GM23338 (cell line): ENCODE measurements around the gene LEMD1. TPM values are rescaled to one million over a fixed set of nuclear protein-coding genes. Genes with fewer than 3 reads are reported as not detected.

Source experiments
- ATAC-seq: fragments of 200-7000 bp; cut with Tn5 transposase; 3 replicates; pipeline ENCODE4 v1.9.1; 2020
- DNase-seq: peaks from one replicate; pipeline ENCODE4 v3.0.0-alpha.2; 2015; ENCODE audit warnings: low spot score
- H2AFZ ChIP-seq: fragments of 200-600 bp; sonication (generic); 2 replicates; pipeline ENCODE4 v1.8.0; 2016; ENCODE audit warnings: antibody characterized with exemption, mild to moderate bottlenecking, moderate library complexity
- H3F3A ChIP-seq: fragments of 200-600 bp; sonication (generic); replicated peaks from 2 replicates; pipeline ENCODE4 v1.8.0; 2017; ENCODE audit warnings: antibody characterized with exemption, mixed run types, low read depth
- H3K27ac ChIP-seq: fragments of 200-600 bp; sonication (generic); 2 replicates; pipeline ENCODE4 v1.6.1; 2016; ENCODE audit warnings: low read depth
- H3K27me3 ChIP-seq: fragments of 200-600 bp; sonication (generic); 2 replicates; pipeline ENCODE4 v1.8.0; 2016; ENCODE audit warnings: mild to moderate bottlenecking, mixed run types, moderate library complexity; ENCODE audit not compliant: insufficient read depth
- H3K36me3 ChIP-seq: fragments of 200-600 bp; sonication (generic); 2 replicates; pipeline ENCODE4 v1.8.0; 2016; ENCODE audit warnings: mild to moderate bottlenecking; ENCODE audit not compliant: insufficient read depth
- H3K4me1 ChIP-seq: fragments of 200-600 bp; sonication (generic); 2 replicates; pipeline ENCODE4 v1.8.0; 2016; ENCODE audit warnings: mild to moderate bottlenecking, moderate library complexity; ENCODE audit not compliant: insufficient read depth
- H3K4me2 ChIP-seq: fragments of 200-600 bp; sonication (generic); 2 replicates; pipeline ENCODE4 v1.7.1; 2017; ENCODE audit warnings: mixed run types
- H3K4me3 ChIP-seq: fragments of 200-600 bp; sonication (generic); 2 replicates; pipeline ENCODE4 v1.6.1; 2016; ENCODE audit warnings: mixed run types
- H3K79me2 ChIP-seq: fragments of 200-600 bp; sonication (generic); replicated peaks from 2 replicates; pipeline ENCODE4 v1.8.0; 2017; ENCODE audit warnings: mild to moderate bottlenecking; ENCODE audit not compliant: insufficient read depth
- H3K9me2 ChIP-seq: fragments of 200-600 bp; sonication (generic); 2 replicates; pipeline ENCODE4 v1.8.0; 2017; ENCODE audit not compliant: insufficient read depth
- H4K20me1 ChIP-seq: fragments of 200-600 bp; sonication (generic); replicated peaks from 2 replicates; pipeline ENCODE4 v1.8.0; 2017; ENCODE audit warnings: mild to moderate bottlenecking; ENCODE audit not compliant: insufficient read depth
- H3K27ac Mint-ChIP-seq: 2 replicates; pipeline ENCODE4 v1.8.0; 2020; ENCODE audit warnings: inconsistent platforms, mild to moderate bottlenecking, moderate library complexity, mixed read lengths
- H3K27me3 Mint-ChIP-seq: 3 replicates; pipeline ENCODE4 v1.8.0; 2022; ENCODE audit warnings: low read depth, mild to moderate bottlenecking, moderate library complexity, mixed read lengths, inconsistent platforms; ENCODE audit not compliant: insufficient read depth, poor library complexity
- H3K36me3 Mint-ChIP-seq: 3 replicates; pipeline ENCODE4 v1.8.0; 2021; ENCODE audit warnings: low read depth, mild to moderate bottlenecking, inconsistent platforms, moderate library complexity, mixed read lengths
- H3K4me1 Mint-ChIP-seq: 3 replicates; pipeline ENCODE4 v1.8.0; 2020; ENCODE audit warnings: mild to moderate bottlenecking, inconsistent platforms, mixed read lengths
- H3K4me3 Mint-ChIP-seq: 3 replicates; pipeline ENCODE4 v1.8.0; 2021; ENCODE audit warnings: moderate library complexity, mild to moderate bottlenecking, inconsistent platforms, mixed read lengths
- H3K9me3 Mint-ChIP-seq: 3 replicates; pipeline ENCODE4 v1.8.0; 2020; ENCODE audit warnings: moderate library complexity, mild to moderate bottlenecking, inconsistent platforms, mixed read lengths
- EZH2 ChIP-seq: fragments of 200-600 bp; sonication (generic); IDR thresholded peaks from one replicate; pipeline ENCODE4 v1.8.0; 2017; ENCODE audit warnings: antibody characterized with exemption, mild to moderate bottlenecking, low read depth; ENCODE audit not compliant: unreplicated experiment
- EZH2phosphoT487 ChIP-seq: fragments of 200-600 bp; sonication (generic); IDR thresholded peaks from one replicate; pipeline ENCODE4 v1.8.1; 2018; ENCODE audit warnings: antibody characterized with exemption; ENCODE audit not compliant: unreplicated experiment
- JUNB ChIP-seq: IDR thresholded peaks from one replicate; pipeline ENCODE4 v1.6.1; 2016; ENCODE audit warnings: antibody characterized with exemption; ENCODE audit not compliant: unreplicated experiment
- NANOG ChIP-seq: IDR thresholded peaks from 2 replicates; pipeline ENCODE4 v1.6.1; 2016; ENCODE audit warnings: antibody characterized with exemption, borderline replicate concordance
- POLR2AphosphoS5 ChIP-seq: IDR thresholded peaks from 2 replicates; pipeline ENCODE4 v1.6.1; 2016; ENCODE audit warnings: antibody characterized with exemption, low read depth
- STAT1 ChIP-seq: IDR thresholded peaks from one replicate; pipeline ENCODE4 v1.6.1; 2016; ENCODE audit warnings: antibody characterized with exemption; ENCODE audit not compliant: unreplicated experiment
- ZNF114 ChIP-seq: fragments of 250-450 bp; sonication (Bioruptor Pico); IDR thresholded peaks from 2 replicates; pipeline ENCODE4 v1.5.0; 2020; ENCODE audit warnings: mild to moderate bottlenecking, moderate library complexity
- polyA plus RNA-seq: library from polyadenylated mRNA; unstranded; fragments of >200 nt; fragmentation: Nextera tagmentation; extraction: Ambion mirVana; gene quantifications from 2 replicates; pipeline ENCODE4 v1.2.1, GENCODE V29; 2016
- total RNA-seq: library from RNA; depleted of rRNA; stranded (reverse); fragments of >200 nt; shearing (Covaris generic); gene quantifications from 2 replicates; pipeline ENCODE4 v1.2.3, GENCODE V29; 2014
- TF ChIP-seq, protein P1 (sequence below): fragments of 250-450 bp; sonication (Bioruptor Pico); IDR thresholded peaks from 2 replicates; pipeline ENCODE4 v1.5.0; 2020; ENCODE audit warnings: mild to moderate bottlenecking, moderate library complexity
- TF ChIP-seq, protein P2 (sequence below): IDR thresholded peaks from 2 replicates; pipeline ENCODE4 v1.6.1; 2016; ENCODE audit warnings: antibody characterized with exemption
- TF ChIP-seq, protein P3 (sequence below), 2 experiments: fragments of 200-600 bp in 1 of 2; sonication (generic) in 1 of 2; conservative IDR thresholded peaks; 2 replicates each; pipeline versions ENCODE4 v1.5.1 to v1.6.1; 2016 to 2017; ENCODE audit warnings: antibody characterized with exemption in 2 of 2, low read depth in 2 of 2, mild to moderate bottlenecking in 2 of 2, moderate library complexity in 1 of 2

Gene LEMD1
- total and polyA plus RNA-seq, 2 experiments from 2014 or later, result 4.7 to 10.7 TPM

DNA sequence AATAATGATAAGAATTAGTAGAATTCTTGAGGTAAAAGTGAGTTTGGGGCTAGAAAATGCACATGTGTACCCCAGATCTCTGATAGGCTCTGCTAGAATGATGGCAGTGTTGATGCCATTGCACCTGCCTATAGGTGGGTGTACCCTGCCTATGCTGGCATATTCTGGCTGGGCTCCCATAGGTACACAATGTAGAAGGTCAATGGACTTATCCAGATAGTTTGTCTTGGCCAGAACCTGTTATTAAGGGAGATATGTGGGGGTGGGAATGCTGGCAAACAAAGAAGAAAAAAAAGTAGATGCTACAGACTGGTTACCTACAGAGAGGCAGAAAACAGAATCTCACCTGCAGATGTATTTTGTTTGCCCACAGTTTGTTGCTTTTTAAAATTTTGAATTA lies 51.1 kb downstream of the LEMD1 start:
- H3K36me3 Mint-ChIP-seq, result no peaks in the 10 kb centered on the region
- peaks cover 4% of the 10 kb centered on the region for H3K27me3 Mint-ChIP-seq
- H3K27ac Mint-ChIP-seq, result no peak overlapping the region
- H3K4me2 ChIP-seq, result no peak overlapping the region
- ATAC-seq (no peak), DNase-seq (no peak)
- H3F3A ChIP-seq, result peaks cover 3% of the 10 kb centered on the region; the same call in 1 of the 2 replicates
- no peak overlapping the region for H3K4me3 Mint-ChIP-seq
- no peaks in the 10 kb centered on the region for H3K79me2 ChIP-seq
- peaks cover 52% of the 10 kb centered on the region for H3K4me1 ChIP-seq
- H3K36me3 ChIP-seq, result no peaks in the 10 kb centered on the region
- TF ChIP-seq STAT1 (no peak), EZH2 (no peak), JUNB (no peak), ZNF114 (CRISPR knock-in tag) (no peak), EZH2phosphoT487 (no peak), POLR2AphosphoS5 (no peak), NANOG (no peak)
- TF ChIP-seq, protein P1, sequence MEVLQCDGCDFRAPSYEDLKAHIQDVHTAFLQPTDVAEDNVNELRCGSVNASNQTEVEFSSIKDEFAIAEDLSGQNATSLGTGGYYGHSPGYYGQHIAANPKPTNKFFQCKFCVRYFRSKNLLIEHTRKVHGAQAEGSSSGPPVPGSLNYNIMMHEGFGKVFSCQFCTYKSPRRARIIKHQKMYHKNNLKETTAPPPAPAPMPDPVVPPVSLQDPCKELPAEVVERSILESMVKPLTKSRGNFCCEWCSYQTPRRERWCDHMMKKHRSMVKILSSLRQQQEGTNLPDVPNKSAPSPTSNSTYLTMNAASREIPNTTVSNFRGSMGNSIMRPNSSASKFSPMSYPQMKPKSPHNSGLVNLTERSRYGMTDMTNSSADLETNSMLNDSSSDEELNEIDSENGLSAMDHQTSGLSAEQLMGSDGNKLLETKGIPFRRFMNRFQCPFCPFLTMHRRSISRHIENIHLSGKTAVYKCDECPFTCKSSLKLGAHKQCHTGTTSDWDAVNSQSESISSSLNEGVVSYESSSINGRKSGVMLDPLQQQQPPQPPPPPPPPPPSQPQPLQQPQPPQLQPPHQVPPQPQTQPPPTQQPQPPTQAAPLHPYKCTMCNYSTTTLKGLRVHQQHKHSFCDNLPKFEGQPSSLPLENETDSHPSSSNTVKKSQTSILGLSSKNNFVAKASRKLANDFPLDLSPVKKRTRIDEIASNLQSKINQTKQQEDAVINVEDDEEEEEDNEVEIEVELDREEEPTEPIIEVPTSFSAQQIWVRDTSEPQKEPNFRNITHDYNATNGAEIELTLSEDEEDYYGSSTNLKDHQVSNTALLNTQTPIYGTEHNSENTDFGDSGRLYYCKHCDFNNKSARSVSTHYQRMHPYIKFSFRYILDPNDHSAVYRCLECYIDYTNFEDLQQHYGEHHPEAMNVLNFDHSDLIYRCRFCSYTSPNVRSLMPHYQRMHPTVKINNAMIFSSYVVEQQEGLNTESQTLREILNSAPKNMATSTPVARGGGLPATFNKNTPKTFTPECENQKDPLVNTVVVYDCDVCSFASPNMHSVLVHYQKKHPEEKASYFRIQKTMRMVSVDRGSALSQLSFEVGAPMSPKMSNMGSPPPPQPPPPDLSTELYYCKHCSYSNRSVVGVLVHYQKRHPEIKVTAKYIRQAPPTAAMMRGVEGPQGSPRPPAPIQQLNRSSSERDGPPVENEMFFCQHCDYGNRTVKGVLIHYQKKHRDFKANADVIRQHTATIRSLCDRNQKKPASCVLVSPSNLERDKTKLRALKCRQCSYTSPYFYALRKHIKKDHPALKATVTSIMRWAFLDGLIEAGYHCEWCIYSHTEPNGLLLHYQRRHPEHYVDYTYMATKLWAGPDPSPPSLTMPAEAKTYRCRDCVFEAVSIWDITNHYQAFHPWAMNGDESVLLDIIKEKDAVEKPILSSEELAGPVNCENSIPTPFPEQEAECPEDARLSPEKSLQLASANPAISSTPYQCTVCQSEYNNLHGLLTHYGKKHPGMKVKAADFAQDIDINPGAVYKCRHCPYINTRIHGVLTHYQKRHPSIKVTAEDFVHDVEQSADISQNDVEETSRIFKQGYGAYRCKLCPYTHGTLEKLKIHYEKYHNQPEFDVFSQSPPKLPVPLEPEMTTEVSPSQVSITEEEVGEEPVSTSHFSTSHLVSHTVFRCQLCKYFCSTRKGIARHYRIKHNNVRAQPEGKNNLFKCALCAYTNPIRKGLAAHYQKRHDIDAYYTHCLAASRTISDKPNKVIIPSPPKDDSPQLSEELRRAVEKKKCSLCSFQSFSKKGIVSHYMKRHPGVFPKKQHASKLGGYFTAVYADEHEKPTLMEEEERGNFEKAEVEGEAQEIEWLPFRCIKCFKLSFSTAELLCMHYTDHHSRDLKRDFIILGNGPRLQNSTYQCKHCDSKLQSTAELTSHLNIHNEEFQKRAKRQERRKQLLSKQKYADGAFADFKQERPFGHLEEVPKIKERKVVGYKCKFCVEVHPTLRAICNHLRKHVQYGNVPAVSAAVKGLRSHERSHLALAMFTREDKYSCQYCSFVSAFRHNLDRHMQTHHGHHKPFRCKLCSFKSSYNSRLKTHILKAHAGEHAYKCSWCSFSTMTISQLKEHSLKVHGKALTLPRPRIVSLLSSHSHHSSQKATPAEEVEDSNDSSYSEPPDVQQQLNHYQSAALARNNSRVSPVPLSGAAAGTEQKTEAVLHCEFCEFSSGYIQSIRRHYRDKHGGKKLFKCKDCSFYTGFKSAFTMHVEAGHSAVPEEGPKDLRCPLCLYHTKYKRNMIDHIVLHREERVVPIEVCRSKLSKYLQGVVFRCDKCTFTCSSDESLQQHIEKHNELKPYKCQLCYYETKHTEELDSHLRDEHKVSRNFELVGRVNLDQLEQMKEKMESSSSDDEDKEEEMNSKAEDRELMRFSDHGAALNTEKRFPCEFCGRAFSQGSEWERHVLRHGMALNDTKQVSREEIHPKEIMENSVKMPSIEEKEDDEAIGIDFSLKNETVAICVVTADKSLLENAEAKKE (CRISPR knock-in tag), result no peak
- TF ChIP-seq, protein P2, sequence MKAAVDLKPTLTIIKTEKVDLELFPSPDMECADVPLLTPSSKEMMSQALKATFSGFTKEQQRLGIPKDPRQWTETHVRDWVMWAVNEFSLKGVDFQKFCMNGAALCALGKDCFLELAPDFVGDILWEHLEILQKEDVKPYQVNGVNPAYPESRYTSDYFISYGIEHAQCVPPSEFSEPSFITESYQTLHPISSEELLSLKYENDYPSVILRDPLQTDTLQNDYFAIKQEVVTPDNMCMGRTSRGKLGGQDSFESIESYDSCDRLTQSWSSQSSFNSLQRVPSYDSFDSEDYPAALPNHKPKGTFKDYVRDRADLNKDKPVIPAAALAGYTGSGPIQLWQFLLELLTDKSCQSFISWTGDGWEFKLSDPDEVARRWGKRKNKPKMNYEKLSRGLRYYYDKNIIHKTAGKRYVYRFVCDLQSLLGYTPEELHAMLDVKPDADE, result no peak
- TF ChIP-seq, protein P3, sequence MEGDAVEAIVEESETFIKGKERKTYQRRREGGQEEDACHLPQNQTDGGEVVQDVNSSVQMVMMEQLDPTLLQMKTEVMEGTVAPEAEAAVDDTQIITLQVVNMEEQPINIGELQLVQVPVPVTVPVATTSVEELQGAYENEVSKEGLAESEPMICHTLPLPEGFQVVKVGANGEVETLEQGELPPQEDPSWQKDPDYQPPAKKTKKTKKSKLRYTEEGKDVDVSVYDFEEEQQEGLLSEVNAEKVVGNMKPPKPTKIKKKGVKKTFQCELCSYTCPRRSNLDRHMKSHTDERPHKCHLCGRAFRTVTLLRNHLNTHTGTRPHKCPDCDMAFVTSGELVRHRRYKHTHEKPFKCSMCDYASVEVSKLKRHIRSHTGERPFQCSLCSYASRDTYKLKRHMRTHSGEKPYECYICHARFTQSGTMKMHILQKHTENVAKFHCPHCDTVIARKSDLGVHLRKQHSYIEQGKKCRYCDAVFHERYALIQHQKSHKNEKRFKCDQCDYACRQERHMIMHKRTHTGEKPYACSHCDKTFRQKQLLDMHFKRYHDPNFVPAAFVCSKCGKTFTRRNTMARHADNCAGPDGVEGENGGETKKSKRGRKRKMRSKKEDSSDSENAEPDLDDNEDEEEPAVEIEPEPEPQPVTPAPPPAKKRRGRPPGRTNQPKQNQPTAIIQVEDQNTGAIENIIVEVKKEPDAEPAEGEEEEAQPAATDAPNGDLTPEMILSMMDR (conservative IDR thresholded peaks at IDR 0.05; ENCODE audit: low read depth in 2 of 2), result no peak
- H3K4me3 ChIP-seq, result no peak overlapping the region
- H3K9me3 Mint-ChIP-seq, result no peaks in the 10 kb centered on the region
- H2AFZ ChIP-seq, result no peak overlapping the region
- H4K20me1 ChIP-seq, result no peaks in the 10 kb centered on the region
- no peak overlapping the region for H3K27ac ChIP-seq
- no peaks in the 10 kb centered on the region for H3K27me3 ChIP-seq
- H3K9me2 ChIP-seq, result no peaks in the 10 kb centered on the region
- peaks cover 37% of the 10 kb centered on the region for H3K4me1 Mint-ChIP-seq
